ENCODE results near the gene FGF18. TPM values are rescaled to one million over a fixed set of nuclear protein-coding genes. Genes with fewer than 3 reads are reported as not detected.
"Not testable (repeated sequence)": the region's sequence is repeated elsewhere in the genome, so short reads cannot be mapped to it uniquely, and the experiment has no call there.

FGF18 gene, protein sequence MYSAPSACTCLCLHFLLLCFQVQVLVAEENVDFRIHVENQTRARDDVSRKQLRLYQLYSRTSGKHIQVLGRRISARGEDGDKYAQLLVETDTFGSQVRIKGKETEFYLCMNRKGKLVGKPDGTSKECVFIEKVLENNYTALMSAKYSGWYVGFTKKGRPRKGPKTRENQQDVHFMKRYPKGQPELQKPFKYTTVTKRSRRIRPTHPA
- under 0.01 and 0.29 TPM in 2 replicates for total RNA-seq

DNA sequence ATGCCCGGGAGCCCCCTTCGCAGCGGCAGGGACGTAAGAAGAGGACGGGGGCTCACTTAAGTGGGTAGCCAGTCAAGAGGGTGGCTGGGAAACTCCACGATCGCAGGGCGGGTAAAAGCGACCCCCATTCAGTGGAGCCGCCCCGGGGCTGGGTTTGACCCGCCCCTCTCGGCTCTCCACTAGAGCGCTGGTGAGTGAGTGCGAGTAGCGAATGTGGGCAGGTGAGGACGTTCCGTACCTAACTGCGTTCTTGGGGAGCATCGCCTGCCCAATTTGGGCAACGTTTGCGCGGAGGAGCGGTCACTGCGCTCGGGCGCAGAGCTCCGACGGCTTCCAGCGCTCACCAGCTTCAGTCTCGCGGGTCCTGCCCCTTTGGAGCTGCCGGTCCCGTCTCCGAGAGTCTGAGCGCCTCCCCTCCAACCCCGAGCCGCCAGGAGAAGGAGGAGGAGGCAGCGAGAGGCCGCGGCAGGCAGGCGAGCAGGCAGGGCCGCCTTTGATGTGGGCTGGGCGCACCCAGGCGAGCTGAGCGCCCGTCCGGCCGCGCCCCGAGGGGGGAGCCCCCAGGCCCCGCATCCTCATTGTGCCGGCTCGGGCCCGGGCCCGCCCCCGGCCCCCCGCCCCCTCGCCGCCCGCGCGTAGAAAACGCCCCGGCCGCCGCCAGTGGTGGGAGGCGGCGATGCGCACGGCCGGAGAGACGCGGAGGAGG is at the start of gene FGF18:
Gene FGF18 (plus strand): TSS at position 666 of the 706 bp plus-strand sequence. CDS start 553 bp downstream, outside the sequence.
- DNase-seq (ENCODE audit: insufficient read length, low spot score, missing footprints), result peak; percentile 89
- Histone ChIP-seq H3K79me2 (ENCODE audit: insufficient read depth, low read length) (no peaks in the 10 kb centered on the region), H3K4me1 (ENCODE audit: insufficient read depth, low read length) (peaks cover 17% of the 10 kb centered on the region), H3K27ac (ENCODE audit: low read depth, low read length) (no peak within 1 kb of the TSS), H3K36me3 (ENCODE audit: insufficient read depth, low read length) (peaks cover 2% of the 10 kb centered on the region), H3K4me3 (ENCODE audit: insufficient read depth, low read length) (peak within 1 kb of the TSS; percentile 63), H3K9me3 (ENCODE audit: low read depth, low read length) (no peaks in the 10 kb centered on the region), H3K4me2 (ENCODE audit: insufficient read depth, low read length) (peak within 1 kb of the TSS; percentile 77), H2AFZ (ENCODE audit: low read length) (no peak within 1 kb of the TSS), H4K20me1 (ENCODE audit: insufficient read depth, low read length) (peaks cover 41% of the 10 kb centered on the region), H3K27me3 (ENCODE audit: insufficient read depth, low read length) (no peaks in the 10 kb centered on the region)
- TF ChIP-seq, protein P1, sequence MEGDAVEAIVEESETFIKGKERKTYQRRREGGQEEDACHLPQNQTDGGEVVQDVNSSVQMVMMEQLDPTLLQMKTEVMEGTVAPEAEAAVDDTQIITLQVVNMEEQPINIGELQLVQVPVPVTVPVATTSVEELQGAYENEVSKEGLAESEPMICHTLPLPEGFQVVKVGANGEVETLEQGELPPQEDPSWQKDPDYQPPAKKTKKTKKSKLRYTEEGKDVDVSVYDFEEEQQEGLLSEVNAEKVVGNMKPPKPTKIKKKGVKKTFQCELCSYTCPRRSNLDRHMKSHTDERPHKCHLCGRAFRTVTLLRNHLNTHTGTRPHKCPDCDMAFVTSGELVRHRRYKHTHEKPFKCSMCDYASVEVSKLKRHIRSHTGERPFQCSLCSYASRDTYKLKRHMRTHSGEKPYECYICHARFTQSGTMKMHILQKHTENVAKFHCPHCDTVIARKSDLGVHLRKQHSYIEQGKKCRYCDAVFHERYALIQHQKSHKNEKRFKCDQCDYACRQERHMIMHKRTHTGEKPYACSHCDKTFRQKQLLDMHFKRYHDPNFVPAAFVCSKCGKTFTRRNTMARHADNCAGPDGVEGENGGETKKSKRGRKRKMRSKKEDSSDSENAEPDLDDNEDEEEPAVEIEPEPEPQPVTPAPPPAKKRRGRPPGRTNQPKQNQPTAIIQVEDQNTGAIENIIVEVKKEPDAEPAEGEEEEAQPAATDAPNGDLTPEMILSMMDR (IDR thresholded peaks at IDR 0.05; ENCODE audit: extremely low read depth, low read depth, low read length), result no peak

DNA sequence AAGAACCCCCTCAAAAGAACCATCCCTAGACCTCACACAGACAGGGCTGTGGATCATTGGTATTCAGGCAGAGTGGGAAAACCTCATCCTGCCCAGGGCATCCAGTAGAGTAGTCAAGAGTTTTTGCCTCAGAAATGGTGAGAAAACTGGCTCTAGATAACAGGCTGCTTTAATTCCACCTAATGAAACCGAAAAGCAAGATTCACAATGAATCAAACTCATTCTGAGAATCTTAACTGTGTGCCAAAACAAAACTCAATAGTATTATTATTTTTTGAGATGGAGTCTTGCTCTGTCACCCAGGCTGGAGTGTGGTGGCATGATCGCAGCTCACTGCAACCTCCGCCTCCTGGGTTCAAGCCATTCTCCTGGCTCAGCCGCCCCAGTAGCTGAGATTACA is 49.5 kb upstream of the FGF18 start:
- TF ChIP-seq, protein P1 (IDR thresholded peaks at IDR 0.05; ENCODE audit: extremely low read depth, low read depth, low read length), result no peak
- Histone ChIP-seq H3K27ac (ENCODE audit: low read depth, low read length) (no peak overlapping the region), H3K4me3 (ENCODE audit: insufficient read depth, low read length) (no peak overlapping the region), H3K36me3 (ENCODE audit: insufficient read depth, low read length) (no peaks in the 10 kb centered on the region), H3K4me1 (ENCODE audit: insufficient read depth, low read length) (peaks cover 2% of the 10 kb centered on the region), H3K79me2 (ENCODE audit: insufficient read depth, low read length) (no peaks in the 10 kb centered on the region), H4K20me1 (ENCODE audit: insufficient read depth, low read length) (no peaks in the 10 kb centered on the region), H2AFZ (ENCODE audit: low read length) (no peak overlapping the region), H3K27me3 (ENCODE audit: insufficient read depth, low read length) (no peaks in the 10 kb centered on the region), H3K4me2 (ENCODE audit: insufficient read depth, low read length) (no peak overlapping the region), H3K9me3 (ENCODE audit: low read depth, low read length) (no peaks in the 10 kb centered on the region)
- DNase-seq (ENCODE audit: insufficient read length, low spot score, missing footprints), result no peak

DNA sequence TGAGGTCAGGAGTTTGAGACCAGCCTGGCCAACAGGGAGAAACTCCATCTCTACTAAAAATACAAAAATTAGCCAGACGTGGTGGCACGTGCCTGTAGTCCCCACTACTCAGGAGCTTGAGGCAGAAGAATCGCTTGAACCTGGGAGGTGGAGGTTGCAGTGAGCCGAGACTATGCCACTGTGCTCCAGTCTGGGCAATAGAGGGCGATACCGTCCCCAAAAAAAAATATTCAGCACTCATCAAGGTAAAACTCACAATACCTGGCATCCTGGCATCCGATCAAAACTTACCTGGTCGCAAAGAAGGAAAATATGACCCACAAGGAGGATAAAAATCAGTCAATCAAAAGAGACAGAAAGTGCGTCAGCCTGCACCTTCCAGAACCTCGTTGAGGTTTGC is 48.6 kb upstream of the FGF18 start:
- H3K4me3 ChIP-seq (ENCODE audit: insufficient read depth, low read length); H3K9me3 ChIP-seq (ENCODE audit: low read depth, low read length); DNase-seq (ENCODE audit: insufficient read length, low spot score, missing footprints); H3K79me2 ChIP-seq (ENCODE audit: insufficient read depth, low read length); H3K4me1 ChIP-seq (ENCODE audit: insufficient read depth, low read length); H2AFZ ChIP-seq (ENCODE audit: low read length); H3K27ac ChIP-seq (ENCODE audit: low read depth, low read length); H3K4me2 ChIP-seq (ENCODE audit: insufficient read depth, low read length); H3K36me3 ChIP-seq (ENCODE audit: insufficient read depth, low read length); H4K20me1 ChIP-seq (ENCODE audit: insufficient read depth, low read length); H3K27me3 ChIP-seq (ENCODE audit: insufficient read depth, low read length): not testable (repeated sequence)

DNA sequence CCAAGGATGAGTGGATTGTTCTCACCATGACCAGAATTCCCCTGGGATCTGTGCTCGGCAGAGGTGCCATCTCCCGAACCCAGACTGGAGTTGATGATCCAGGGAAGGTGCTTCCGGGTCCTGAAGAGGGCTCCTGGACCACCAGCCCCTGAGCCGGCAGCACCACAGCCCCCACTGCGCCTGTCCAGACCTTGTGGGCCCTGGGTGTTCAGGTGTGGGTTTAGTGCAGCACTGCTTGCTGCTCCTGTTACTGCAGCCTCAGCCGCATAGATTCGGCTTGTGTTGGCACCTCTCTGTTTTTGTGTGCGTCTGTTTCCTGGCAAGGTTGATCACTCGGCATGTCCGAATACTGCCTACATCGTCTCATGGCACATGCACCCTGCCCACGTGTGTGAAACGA is 48.1 kb upstream of the FGF18 start:
- H2AFZ ChIP-seq (ENCODE audit: low read length), result no peak overlapping the region
- no peaks in the 10 kb centered on the region for H3K36me3 ChIP-seq (ENCODE audit: insufficient read depth, low read length)
- DNase-seq (ENCODE audit: insufficient read length, low spot score, missing footprints), result no peak

More for the DNA sequence above, 48.1 kb upstream of the FGF18 start:
- Histone ChIP-seq H3K27me3 (ENCODE audit: insufficient read depth, low read length) (no peaks in the 10 kb centered on the region), H4K20me1 (ENCODE audit: insufficient read depth, low read length) (no peaks in the 10 kb centered on the region), H3K4me2 (ENCODE audit: insufficient read depth, low read length) (no peak overlapping the region), H3K79me2 (ENCODE audit: insufficient read depth, low read length) (no peaks in the 10 kb centered on the region), H3K9me3 (ENCODE audit: low read depth, low read length) (no peaks in the 10 kb centered on the region), H3K4me3 (ENCODE audit: insufficient read depth, low read length) (no peak overlapping the region), H3K4me1 (ENCODE audit: insufficient read depth, low read length) (peaks cover 2% of the 10 kb centered on the region), H3K27ac (ENCODE audit: low read depth, low read length) (no peak overlapping the region)
- TF ChIP-seq, protein P1 (IDR thresholded peaks at IDR 0.05; ENCODE audit: extremely low read depth, low read depth, low read length), result no peak
